ENCODE measurements around the gene WDR89. TPM values are rescaled to one million over a fixed set of nuclear protein-coding genes. Genes with fewer than 3 reads are reported as not detected.
A peak's percentile ranks its signal among the peaks of the same experiment; 100 is the strongest.

WDR89 gene
- total RNA-seq: 1 to 10 TPM; 7.1 to 9.2 TPM
- 1 to 10 TPM; 3.3 to 3.9 TPM for polyA plus RNA-seq

GRCh38 chr14:63641473-63642228 is at the start of gene WDR89:
WDR89 (minus strand) TSS chr14:63641871; CDS start chr14:63599942, 41,929 bp downstream.
- H3K9ac ChIP-seq (ENCODE audit: low read depth in 1 of 2, low read length in 2 of 2): peak within 1 kb of the TSS; percentile 94 to 100
- H3K4me1 ChIP-seq (ENCODE audit: control insufficient read depth in 4 of 4, insufficient read depth in 4 of 4, low read length in 3 of 4): peaks cover 2 to 11% (median 5%) of the 10 kb centered on the region in 4 donors
- WGBS: under 1% methylated on average over 60 of the region's 60 CpGs
- peak; percentile 92 for DNase-seq (ENCODE audit: low spot score)
- H3K27ac ChIP-seq (ENCODE audit: low read depth in 1 of 2, low read length in 2 of 2): peak within 1 kb of the TSS; percentile 98 to 99
- H3K4me3 ChIP-seq (ENCODE audit: low read depth in 1 of 3, low read length in 3 of 3): peak within 1 kb of the TSS; percentile 67 to 89 (median 85)
- H3K36me3 ChIP-seq (ENCODE audit: control insufficient read depth in 4 of 4, insufficient read depth in 3 of 4, low read depth in 1 of 4, low read length in 3 of 4): no peaks in the 10 kb centered on the region
- H3K9me3 ChIP-seq (ENCODE audit: control insufficient read depth in 4 of 4, low read length in 3 of 4): no peaks in the 10 kb centered on the region
- H3K27me3 ChIP-seq (ENCODE audit: control insufficient read depth in 4 of 4, insufficient read depth in 4 of 4, low read length in 3 of 4): no peaks in the 10 kb centered on the region
- TF ChIP-seq ZBTB33 (IDR thresholded peaks at IDR 0.05): peak; percentile 97
- peak; percentile 81 for TF ChIP-seq MAX (IDR thresholded peaks at IDR 0.05)
- peak; percentile 95 for TF ChIP-seq REST (IDR thresholded peaks at IDR 0.05)
- TF ChIP-seq RAD21 (IDR thresholded peaks at IDR 0.05): peak; percentile 71 to 75
- TF ChIP-seq FOXA1 (IDR thresholded peaks at IDR 0.05): peak; percentile 22
- no peak for TF ChIP-seq HNF4G (IDR thresholded peaks at IDR 0.05)
- peak in 1 of 2 donors; percentile 15 for TF ChIP-seq JUND (IDR thresholded peaks at IDR 0.05)
- TF ChIP-seq EGR1 (IDR thresholded peaks at IDR 0.05; ENCODE audit: low read depth in 2 of 2): peak in 1 of 2 donors; percentile 71
- no peak for TF ChIP-seq FOXA2 (IDR thresholded peaks at IDR 0.05)
- TF ChIP-seq GABPA (IDR thresholded peaks at IDR 0.05 in 1 of 2, conservative IDR thresholded peaks at IDR 0.05 in 1 of 2): peak; percentile 56 to 89
- TF ChIP-seq RXRA (IDR thresholded peaks at IDR 0.05): peak; percentile 75 to 85
- peak; percentile 15 to 18 for TF ChIP-seq HNF4A (conservative IDR thresholded peaks at IDR 0.05)
- peak; percentile 90 for TF ChIP-seq TAF1 (conservative IDR thresholded peaks at IDR 0.05)
- TF ChIP-seq CTCF (IDR thresholded peaks at IDR 0.05; ENCODE audit: low read depth, low read length, missing input control): peak; percentile 95
- TF ChIP-seq SP1 (IDR thresholded peaks at IDR 0.05): peak; percentile 96
- TF ChIP-seq ATF3 (IDR thresholded peaks at IDR 0.05): no peak
- TF ChIP-seq NR2F2 (IDR thresholded peaks at IDR 0.05): peak; percentile 55
- peak; percentile 92 for TF ChIP-seq YY1 (IDR thresholded peaks at IDR 0.05)

All from liver (tissue), 9 donors.